Measurements from ENCODE around the gene MYL10. TPM values are rescaled to one million over a fixed set of nuclear protein-coding genes. Genes with fewer than 3 reads are reported as not detected.

MYL10 gene
- total and polyA plus RNA-seq, 2 of the 8 experiments (the other 6 are each of a cell fraction or from before 2014, with no cell fraction given), result 0.18 TPM; not detected in 1

- TF ChIP-seq USF2 (IDR thresholded peaks at IDR 0.05; ENCODE audit: low read length) (no peak), RNF2 (IDR thresholded peaks at IDR 0.05; ENCODE audit: borderline replicate concordance, low read depth, low read length, missing control alignments, poor library complexity, severe bottlenecking) (no peak), TAF1 (IDR thresholded peaks at IDR 0.05; ENCODE audit: low read depth, low read length) (no peak), MAFK (IDR thresholded peaks at IDR 0.05; ENCODE audit: low read depth, low read length) (no peak)
These were observed 37.6 kb downstream of the MYL10 start (continued) for GRCh38 chr7:101591504-101591903.
